Adrenal gland (tissue), 5 donors: ENCODE results near the gene TM2D1.

Experiments
- CTCF ChIP-seq, 6 experiments: fragments of 450-650 bp in 4 of 6; fragments of 200-600 bp in 2 of 6; sonication (generic) in 1 of 6; IDR thresholded peaks; 1 replicate in 5 of 6; 2 replicates in 1 of 6; pipeline versions ENCODE4 v1.5.1 to v1.8.0; 2016 to 2021; ENCODE audit warnings: antibody characterized with exemption in 6 of 6, mild to moderate bottlenecking in 2 of 6, moderate library complexity in 1 of 6
- POLR2A ChIP-seq, 2 donors: fragments of 450-650 bp; IDR thresholded peaks; one replicate each; pipeline ENCODE4 v1.6.1; 2017; ENCODE audit warnings: antibody characterized with exemption in 2 of 2, mild to moderate bottlenecking in 2 of 2, moderate library complexity in 1 of 2
- donor health status: DM: no; HTN: no; CAD: no.

- TF ChIP-seq POLR2A (IDR thresholded peaks at IDR 0.05), result no peak
- TF ChIP-seq CTCF (IDR thresholded peaks at IDR 0.05), result no peak
Measured at GRCh38 chr1:61659061-61659460, 65.9 kb downstream of the TM2D1 start.
